Measurements from ENCODE around the gene VPS4A. TPM values are rescaled to one million over a fixed set of nuclear protein-coding genes. Genes with fewer than 3 reads are reported as not detected.
A peak's percentile ranks its signal among the peaks of the same experiment; 100 is the strongest.

Gene VPS4A
- total RNA-seq, 6 donors from 2014 or later: 27.8 to 48.6 (median 32.9) TPM

GRCh38 chr16:69323415-69323814 is 12.3 kb downstream of the VPS4A start:
- no peak overlapping the region for H3K27ac ChIP-seq
- H3K4me3 ChIP-seq: no peak overlapping the region
- H3K4me1 ChIP-seq: peaks cover 5 to 39% (median 12%) of the 10 kb centered on the region in 4 donors
- no peak for ATAC-seq (ENCODE audit: low FRiP score in 2 of 2)
- H3K9me3 ChIP-seq: no peaks in the 10 kb centered on the region
- WGBS, 2 donors: 92 to 99% methylated on average over 14 of the region's 14 CpGs
- H3K27me3 ChIP-seq: no peaks in the 10 kb centered on the region
- no peak for TF ChIP-seq EP300 (IDR thresholded peaks at IDR 0.05)
- TF ChIP-seq POLR2AphosphoS5 (IDR thresholded peaks at IDR 0.05): no peak
- no peak for TF ChIP-seq CTCF (IDR thresholded peaks at IDR 0.05)
- no peak for TF ChIP-seq POLR2A (IDR thresholded peaks at IDR 0.05)
- peaks cover 48 to 93% (median 74%) of the 10 kb centered on the region in 4 donors for H3K36me3 ChIP-seq
- peak in 1 of 2 donors; percentile 67 for DNase-seq

GRCh38 chr16:69324013-69324531 is 12.9 kb downstream of the VPS4A start:
- TF ChIP-seq POLR2A (IDR thresholded peaks at IDR 0.05): no peak
- no peak for TF ChIP-seq CTCF (IDR thresholded peaks at IDR 0.05)
- no peak for TF ChIP-seq EP300 (IDR thresholded peaks at IDR 0.05)
- no peak for TF ChIP-seq POLR2AphosphoS5 (IDR thresholded peaks at IDR 0.05)
- no peaks in the 10 kb centered on the region for H3K9me3 ChIP-seq
- peak in 1 of 2 donors; percentile 68 for ATAC-seq (ENCODE audit: low FRiP score in 2 of 2)
- no peak overlapping the region for H3K27ac ChIP-seq
- 79 to 81% methylated on average over 8 of the region's 8 CpGs for WGBS, 2 donors
- no peaks in the 10 kb centered on the region for H3K27me3 ChIP-seq
- peak in 1 of 2 donors; percentile 50 for DNase-seq
- H3K4me3 ChIP-seq: no peak overlapping the region
- H3K4me1 ChIP-seq: peaks cover 12 to 45% (median 18%) of the 10 kb centered on the region in 4 donors
- H3K36me3 ChIP-seq: peaks cover 43 to 90% (median 67%) of the 10 kb centered on the region in 4 donors

- TF ChIP-seq CTCF (IDR thresholded peaks at IDR 0.05) (no peak), POLR2AphosphoS5 (IDR thresholded peaks at IDR 0.05) (no peak), POLR2A (IDR thresholded peaks at IDR 0.05) (no peak), EP300 (IDR thresholded peaks at IDR 0.05) (no peak)
- no peak for DNase-seq
- Histone ChIP-seq H3K27ac (no peak overlapping the region), H3K4me1 (peaks cover 18 to 52% (median 24%) of the 10 kb centered on the region in 4 donors), H3K4me3 (no peak overlapping the region), H3K27me3 (no peaks in the 10 kb centered on the region), H3K36me3 (peaks cover 37 to 83% (median 61%) of the 10 kb centered on the region in 4 donors), H3K9me3 (no peaks in the 10 kb centered on the region)
- WGBS, 2 donors: 76 to 81% methylated on average over 10 of the region's 10 CpGs
- ATAC-seq (ENCODE audit: low FRiP score in 2 of 2): no peak
Measured at GRCh38 chr16:69324585-69325253, 13.6 kb downstream of the VPS4A start.

GRCh38 chr16:69325784-69326171 is 14.6 kb downstream of the VPS4A start:
- WGBS, 2 donors: 89 to 90% methylated on average over 6 of the region's 6 CpGs
- Histone ChIP-seq H3K27me3 (no peaks in the 10 kb centered on the region), H3K36me3 (peaks cover 26 to 72% (median 50%) of the 10 kb centered on the region in 4 donors), H3K4me1 (peaks cover 19 to 56% (median 25%) of the 10 kb centered on the region in 4 donors), H3K4me3 (no peak overlapping the region), H3K9me3 (no peaks in the 10 kb centered on the region), H3K27ac (no peak overlapping the region)
- DNase-seq (no peak), ATAC-seq (ENCODE audit: low FRiP score in 2 of 2) (no peak)
- TF ChIP-seq CTCF (IDR thresholded peaks at IDR 0.05): no peak
- TF ChIP-seq POLR2AphosphoS5 (IDR thresholded peaks at IDR 0.05): no peak
- TF ChIP-seq EP300 (IDR thresholded peaks at IDR 0.05): no peak
- TF ChIP-seq POLR2A (IDR thresholded peaks at IDR 0.05): no peak

All from upper lobe of left lung (tissue), 6 donors.